Activated CD4-positive, alpha-beta T cell treated with anti-CD3 and anti-CD28 coated beads, Interleukin-2, amount 50 U/mL, for 24 hours (primary cell): Measurements from ENCODE around the gene FHIT.

Experiments
- DNase-seq, 2 donors: peaks; one replicate each; pipeline ENCODE4 v3.0.0-alpha.2; 2020; ENCODE audit warnings: low read depth in 1 of 2, low spot score in 1 of 2

Gene FHIT

DNA sequence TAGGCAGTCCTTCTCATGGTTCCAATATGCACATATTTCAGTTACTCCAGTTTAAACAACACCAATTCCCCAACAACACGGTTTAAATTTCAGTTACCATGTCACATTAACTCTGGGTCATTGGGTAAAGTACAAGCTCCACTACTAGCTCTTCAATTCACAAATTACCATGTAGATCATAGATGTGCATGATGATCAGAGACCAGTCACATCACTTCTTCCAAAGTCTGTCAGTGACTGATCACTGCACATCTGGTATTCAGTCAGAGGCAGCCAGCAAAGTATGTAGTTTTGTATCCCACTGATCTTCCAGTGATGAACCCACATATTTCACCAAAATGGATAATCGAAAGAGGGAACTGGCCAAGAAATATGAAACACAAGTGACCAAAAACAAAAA lies 1223.0 kb downstream of the FHIT start:
- DNase-seq = no peak

- DNase-seq = no peak
Measured at GRCh38 chr3:60027335-60027734, 1223.9 kb downstream of the FHIT start.

GRCh38 chr3:60025096-60026050 lies 1225.9 kb downstream of the FHIT start:
- no peak for DNase-seq

DNA sequence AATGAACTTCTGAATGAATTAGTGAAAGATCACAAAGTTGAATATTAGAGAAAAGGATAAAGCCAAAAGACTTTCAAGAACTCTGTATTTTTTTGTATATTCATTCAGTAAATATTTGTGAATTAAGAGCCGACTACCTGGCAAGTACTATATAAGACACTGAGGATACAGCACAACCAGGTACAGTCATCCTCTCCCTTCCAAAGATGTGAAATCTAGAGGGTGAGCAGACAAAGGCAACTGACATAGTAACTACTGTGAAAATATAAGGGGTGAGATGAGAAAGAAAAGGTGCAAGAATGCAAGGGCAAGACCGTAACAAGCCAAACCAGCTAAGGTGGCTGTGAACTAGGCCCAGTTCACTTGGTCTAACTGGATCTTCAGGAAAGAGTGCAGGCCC lies 1226.9 kb downstream of the FHIT start:
- no peak for DNase-seq

DNA sequence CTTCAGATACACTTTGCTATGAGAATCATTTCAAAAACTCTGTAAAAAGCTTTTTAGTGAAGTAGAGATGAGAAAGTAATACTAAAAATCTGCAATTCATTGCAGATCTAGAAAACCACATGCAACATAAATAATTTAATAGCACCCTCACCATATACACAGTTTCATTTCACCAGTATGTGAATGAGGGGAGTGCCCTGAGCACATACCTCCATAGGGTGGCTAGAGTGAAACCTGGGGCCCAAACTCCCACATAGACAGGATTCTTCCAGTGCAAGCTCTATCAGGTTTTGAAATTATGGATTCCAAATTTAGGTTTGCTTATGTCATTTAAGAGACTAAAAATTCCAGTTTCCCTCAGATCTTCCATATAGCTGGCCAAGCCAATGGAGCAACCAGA lies 1228.1 kb downstream of the FHIT start:
- DNase-seq = no peak

DNA sequence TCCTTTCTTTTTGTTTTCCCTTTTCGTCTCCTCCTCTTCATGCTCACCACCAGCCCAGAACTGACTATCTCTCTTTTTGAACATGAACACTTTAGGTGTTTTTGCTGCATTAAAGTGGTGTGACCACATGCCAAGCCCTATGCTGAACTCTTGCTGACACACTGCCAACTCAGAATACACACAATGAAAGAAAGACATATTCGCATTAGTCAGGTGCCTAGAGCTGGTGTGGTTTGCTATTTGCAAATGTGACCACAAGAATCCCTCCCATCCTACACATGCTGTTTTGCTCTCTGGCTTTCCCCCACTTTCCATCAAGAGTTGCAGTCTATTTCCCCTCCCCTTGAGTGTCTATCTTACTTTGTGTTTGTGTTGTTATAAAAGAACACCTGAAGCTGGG lies 1233.6 kb downstream of the FHIT start:
- peak in 1 of 2 donors; percentile 72 for DNase-seq

DNA sequence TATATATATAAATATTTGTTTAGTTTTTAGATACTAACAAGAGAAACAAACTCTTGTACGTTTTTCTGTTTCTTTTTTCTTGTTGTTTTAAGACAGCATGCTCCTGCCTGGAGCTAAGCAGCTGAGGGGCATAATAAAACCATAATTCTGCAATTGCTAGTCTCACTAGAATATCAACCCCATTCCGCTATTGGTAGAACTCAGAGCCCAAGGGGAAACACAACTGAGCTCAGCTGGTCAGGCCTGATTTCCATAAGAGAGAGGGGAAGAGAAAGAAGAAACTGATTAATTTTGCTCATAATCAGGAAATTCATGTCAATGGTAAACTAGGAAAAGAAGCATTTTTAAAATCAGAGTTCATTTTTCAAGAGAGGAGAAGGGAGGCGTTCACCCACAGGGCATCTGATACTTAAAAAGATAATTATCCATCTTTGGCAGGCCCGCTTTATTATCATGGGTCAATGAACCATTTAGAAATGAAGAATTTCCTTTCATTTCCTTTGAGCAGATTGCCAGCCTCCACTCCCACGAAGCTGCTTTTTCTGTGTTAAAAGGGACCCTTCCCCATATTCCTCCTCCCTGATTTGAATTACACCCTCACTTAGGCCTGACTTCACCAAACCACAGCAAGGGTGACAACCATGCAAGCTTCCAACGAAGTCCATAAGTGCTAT lies 1236.1 kb downstream of the FHIT start:
- DNase-seq = no peak

DNA sequence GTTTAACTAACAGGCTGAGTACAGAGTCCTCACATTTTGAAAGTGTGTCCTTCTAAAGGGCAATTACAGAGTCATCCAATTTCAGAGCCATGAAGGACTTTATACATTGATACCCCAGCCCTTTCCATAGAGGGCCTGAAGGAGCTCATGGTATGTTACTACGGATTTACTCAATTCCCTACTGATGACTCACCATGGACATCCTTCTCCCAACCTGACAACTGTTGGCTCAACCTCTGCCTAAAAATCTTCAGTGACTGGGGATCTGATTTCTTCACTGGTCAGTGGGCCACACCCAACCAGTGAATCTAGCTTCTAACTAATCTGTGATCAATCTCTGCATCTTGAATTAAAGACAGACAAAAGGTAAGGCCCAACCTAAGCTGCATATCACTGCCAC lies 1238.0 kb downstream of the FHIT start:
- DNase-seq = no peak

DNA sequence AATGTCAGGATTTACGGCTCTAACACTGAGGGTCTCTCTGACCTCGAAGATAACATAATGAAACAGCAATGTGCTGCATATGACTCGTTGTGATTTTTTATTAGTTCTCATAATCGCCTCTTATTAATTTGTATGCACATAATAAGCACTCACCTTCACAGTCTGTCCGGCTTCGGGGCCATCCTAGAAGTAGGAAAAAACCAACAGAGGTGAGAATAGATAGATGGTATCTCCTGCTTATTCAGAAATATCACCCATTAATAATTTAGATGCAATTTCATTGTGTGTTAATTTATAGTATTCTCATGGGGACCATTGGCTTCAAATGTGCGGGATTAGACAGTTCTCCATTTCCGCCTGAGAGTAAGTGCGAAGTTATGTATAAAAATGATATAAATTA lies 1240.0 kb downstream of the FHIT start:
- DNase-seq = no peak

GRCh38 chr3:60010781-60011180 lies 1240.5 kb downstream of the FHIT start:
- peak in 1 of 2 donors; percentile 52 for DNase-seq

DNA sequence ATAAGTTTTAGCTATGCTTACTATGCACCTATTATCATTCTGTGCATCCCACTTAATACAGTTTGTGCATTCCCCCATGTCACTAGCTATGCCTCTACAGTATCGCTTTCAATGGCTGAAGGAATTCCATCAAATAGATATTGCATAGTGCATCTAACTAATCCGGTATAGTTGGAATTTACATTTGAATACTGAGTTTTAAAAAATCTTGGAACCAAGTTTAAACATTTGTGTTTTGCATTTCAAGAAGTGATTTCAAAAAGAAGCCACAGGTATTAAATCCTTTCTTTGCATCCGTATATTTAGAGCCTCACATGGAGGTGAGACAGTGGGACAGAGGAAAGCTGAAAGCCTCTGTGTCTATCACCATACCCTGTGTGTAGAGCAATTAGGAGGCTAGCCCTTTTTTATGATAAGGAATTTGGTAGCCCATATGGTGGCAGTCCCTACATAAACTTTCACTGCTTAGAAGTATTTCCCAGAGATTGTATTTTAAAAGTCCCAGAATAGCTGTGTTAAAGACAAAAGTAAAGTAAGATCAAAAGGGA lies 1241.2 kb downstream of the FHIT start:
- DNase-seq = no peak

DNA sequence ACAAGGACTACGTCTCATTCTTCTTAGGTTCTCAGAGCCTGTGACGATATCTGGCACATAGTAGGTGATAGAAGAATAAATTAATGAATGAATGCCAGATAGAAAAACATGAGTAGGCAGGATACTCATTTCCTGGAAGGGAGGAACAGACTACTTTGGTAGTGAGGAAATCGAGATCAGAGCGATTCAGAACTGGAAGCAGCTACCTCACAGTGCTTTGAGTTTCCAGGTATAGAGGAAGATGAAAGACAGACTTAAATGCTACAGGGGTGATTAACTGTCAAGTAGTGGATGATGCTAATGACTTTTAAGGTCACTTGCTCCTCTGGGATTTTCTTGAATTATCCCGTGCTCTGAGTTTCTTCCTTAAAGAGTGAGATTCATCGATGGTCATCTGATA lies 1249.9 kb downstream of the FHIT start:
- DNase-seq = no peak

GRCh38 chr3:60000311-60001105 lies 1250.7 kb downstream of the FHIT start:
- no peak for DNase-seq

DNA sequence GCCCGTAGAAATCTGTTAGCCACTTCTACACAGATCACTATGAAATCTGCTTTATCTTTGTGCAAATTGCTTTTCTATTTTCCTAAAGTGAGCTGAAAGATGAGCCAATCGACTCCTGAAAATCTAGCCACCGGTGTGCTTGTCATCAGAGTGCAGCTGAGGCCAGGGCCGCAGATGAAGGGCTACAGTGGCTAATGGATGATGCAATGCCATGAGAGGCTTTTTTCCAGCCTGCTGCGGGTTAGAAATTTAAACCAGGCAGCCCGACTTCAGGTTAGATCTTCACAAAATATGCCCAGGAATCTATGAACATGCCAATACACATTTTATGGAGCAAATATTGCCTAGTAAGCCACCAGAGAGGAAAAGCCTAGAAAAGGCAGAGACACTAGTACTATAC lies 1253.2 kb downstream of the FHIT start:
- DNase-seq = no peak

GRCh38 chr3:59997583-59997982 lies 1253.7 kb downstream of the FHIT start:
- DNase-seq = no peak

GRCh38 chr3:59996056-59996455 lies 1255.2 kb downstream of the FHIT start:
- no peak for DNase-seq

GRCh38 chr3:59995563-59995962 lies 1255.7 kb downstream of the FHIT start:
- DNase-seq = no peak

- no peak for DNase-seq
Measured at GRCh38 chr3:59994732-59995304, 1256.4 kb downstream of the FHIT start.

GRCh38 chr3:59992578-59992977 lies 1258.7 kb downstream of the FHIT start:
- peak in 1 of 2 donors; percentile 33 for DNase-seq

- DNase-seq = no peak
Measured at GRCh38 chr3:59990915-59991314, 1260.3 kb downstream of the FHIT start.

GRCh38 chr3:59982510-59982909 lies 1268.7 kb downstream of the FHIT start:
- DNase-seq = no peak
